ENCODE results near the gene KCTD8. TPM values are rescaled to one million over a fixed set of nuclear protein-coding genes. Genes with fewer than 3 reads are reported as not detected.

The KCTD8 gene
- total RNA-seq, 2 donors from 2014 or later: 0.27 TPM; not detected in 1

DNA sequence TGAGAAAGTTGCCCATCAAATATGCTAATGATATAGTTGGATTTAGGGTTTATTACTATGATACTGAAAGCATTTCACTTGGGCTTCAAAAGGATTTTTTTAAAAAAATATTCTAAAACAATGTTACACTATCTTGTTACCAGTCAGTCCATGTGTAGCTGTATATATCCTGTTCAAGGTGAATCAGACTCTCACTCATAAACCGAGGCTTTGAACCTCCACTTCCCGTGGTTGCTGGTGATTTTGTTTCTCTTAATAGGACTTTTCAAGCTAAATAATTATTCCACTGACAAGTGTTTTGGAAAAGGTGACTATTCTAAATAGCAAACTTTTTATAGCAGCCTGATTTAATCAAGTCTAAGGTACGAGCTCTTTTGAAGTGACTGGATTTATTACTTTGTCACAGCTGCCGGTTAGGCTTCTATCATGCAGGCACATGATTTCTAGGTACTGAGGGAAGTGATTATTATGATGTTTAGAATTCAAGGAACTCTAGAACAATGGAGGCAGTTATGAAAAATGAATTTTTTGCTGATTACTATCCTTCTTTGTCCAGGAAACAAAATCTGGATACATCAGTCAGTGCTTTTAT is 287.7 kb downstream of the KCTD8 start:
- intact Hi-C loops (cut with DNase I): no loop called here
- TF ChIP-seq, protein P1, sequence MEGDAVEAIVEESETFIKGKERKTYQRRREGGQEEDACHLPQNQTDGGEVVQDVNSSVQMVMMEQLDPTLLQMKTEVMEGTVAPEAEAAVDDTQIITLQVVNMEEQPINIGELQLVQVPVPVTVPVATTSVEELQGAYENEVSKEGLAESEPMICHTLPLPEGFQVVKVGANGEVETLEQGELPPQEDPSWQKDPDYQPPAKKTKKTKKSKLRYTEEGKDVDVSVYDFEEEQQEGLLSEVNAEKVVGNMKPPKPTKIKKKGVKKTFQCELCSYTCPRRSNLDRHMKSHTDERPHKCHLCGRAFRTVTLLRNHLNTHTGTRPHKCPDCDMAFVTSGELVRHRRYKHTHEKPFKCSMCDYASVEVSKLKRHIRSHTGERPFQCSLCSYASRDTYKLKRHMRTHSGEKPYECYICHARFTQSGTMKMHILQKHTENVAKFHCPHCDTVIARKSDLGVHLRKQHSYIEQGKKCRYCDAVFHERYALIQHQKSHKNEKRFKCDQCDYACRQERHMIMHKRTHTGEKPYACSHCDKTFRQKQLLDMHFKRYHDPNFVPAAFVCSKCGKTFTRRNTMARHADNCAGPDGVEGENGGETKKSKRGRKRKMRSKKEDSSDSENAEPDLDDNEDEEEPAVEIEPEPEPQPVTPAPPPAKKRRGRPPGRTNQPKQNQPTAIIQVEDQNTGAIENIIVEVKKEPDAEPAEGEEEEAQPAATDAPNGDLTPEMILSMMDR (IDR thresholded peaks at IDR 0.05): no peak
- H3K4me3 ChIP-seq: no peak overlapping the region
- H3K4me1 ChIP-seq: no peaks in the 10 kb centered on the region
- H3K9ac ChIP-seq (ENCODE audit: low read depth in 2 of 2, low read length in 2 of 2): no peak overlapping the region
- no peaks in the 10 kb centered on the region for H3K36me3 ChIP-seq
- no peaks in the 10 kb centered on the region for H3K9me3 ChIP-seq
- DNase-seq: no peak
- H3K27ac ChIP-seq: no peak overlapping the region
- H3K27me3 ChIP-seq: no peaks in the 10 kb centered on the region

DNA sequence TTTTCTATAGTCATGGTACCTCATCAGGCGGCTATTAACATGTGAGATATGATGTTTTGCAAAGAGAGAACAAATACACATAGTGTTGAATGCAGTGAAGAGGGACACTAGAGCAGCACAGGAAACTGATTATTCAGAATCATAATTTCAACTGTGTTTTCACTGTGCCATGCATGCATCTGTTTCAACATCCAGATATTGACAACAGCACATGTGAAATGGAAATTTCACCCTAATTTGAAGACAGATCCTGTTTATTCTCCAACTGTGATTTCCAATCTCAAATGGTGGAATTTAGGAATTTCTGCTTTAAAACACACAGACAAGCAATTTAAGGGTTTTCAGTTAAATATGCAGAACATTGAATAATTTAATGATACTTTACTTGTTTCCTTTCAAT is 288.6 kb downstream of the KCTD8 start:
- DNase-seq: no peak
- Histone ChIP-seq H3K9me3 (no peaks in the 10 kb centered on the region), H3K9ac (ENCODE audit: low read depth in 2 of 2, low read length in 2 of 2) (no peak overlapping the region), H3K4me1 (no peaks in the 10 kb centered on the region), H3K4me3 (no peak overlapping the region), H3K27ac (no peak overlapping the region), H3K36me3 (no peaks in the 10 kb centered on the region), H3K27me3 (no peaks in the 10 kb centered on the region)
- TF ChIP-seq, protein P1 (IDR thresholded peaks at IDR 0.05): no peak
- intact Hi-C loops (cut with DNase I): no loop called here

DNA sequence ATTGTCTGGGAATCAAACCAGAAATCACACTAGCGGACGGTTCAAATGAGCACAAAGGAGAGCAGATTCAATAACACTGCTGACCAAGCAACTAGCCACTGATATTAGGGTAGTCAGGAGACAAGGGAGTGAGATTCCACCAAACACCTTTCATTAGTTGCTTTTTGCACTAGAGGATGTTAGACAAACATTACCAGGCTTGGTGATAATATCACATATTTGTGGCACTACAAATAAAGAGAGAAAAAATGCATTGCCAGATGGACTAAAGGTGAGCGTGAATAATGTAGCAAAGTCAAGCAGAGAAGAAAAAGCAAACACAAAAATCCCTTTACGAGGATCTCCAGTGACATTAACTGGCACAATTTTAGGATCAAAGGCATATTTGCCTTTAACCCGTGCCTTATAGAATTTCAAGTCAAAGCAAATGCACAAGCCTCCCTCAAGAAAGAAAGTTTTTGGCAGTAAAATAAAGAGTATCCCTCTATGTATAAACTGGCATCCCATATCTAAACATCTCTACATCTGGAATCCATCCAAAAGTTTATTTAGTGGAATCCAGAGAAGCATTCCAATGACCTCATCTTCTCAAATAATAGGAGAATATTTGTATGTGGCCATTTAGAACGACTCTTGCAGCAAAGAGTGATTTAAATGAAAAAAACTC is 290.9 kb downstream of the KCTD8 start:
- Histone ChIP-seq H3K4me3 (no peak overlapping the region), H3K27ac (no peak overlapping the region), H3K36me3 (no peaks in the 10 kb centered on the region), H3K9me3 (no peaks in the 10 kb centered on the region), H3K9ac (ENCODE audit: low read depth in 2 of 2, low read length in 2 of 2) (no peak overlapping the region), H3K4me1 (no peaks in the 10 kb centered on the region), H3K27me3 (no peaks in the 10 kb centered on the region)
- TF ChIP-seq, protein P1 (IDR thresholded peaks at IDR 0.05): no peak
- DNase-seq: no peak
- intact Hi-C loops (cut with DNase I): no loop called here

DNA sequence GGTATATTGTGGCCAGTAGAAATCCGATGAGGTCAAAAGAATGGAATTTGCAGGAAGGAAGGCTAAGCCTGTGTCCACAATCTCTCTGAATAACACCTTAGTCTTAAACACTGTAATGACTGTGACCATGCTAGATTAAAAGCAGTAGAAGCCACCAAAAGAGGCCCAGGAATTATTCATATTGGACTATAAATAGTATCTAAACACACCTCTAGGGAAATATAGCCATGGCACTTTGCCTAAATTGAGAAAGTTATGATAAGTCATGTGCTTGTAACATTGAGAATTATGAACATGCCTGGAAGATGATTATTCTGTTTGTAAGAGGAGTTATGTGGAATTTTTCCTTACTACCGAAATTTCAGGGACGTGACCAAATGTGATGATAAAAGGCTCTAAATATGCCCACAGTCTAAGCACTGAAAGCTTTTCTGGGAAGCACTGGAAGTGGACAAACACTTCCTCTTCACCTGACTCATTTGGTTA is 298.5 kb downstream of the KCTD8 start:
- H3K9me3 ChIP-seq: no peaks in the 10 kb centered on the region
- H3K9ac ChIP-seq (ENCODE audit: low read depth in 2 of 2, low read length in 2 of 2): no peak overlapping the region
- H3K36me3 ChIP-seq: no peaks in the 10 kb centered on the region
- no peak overlapping the region for H3K4me3 ChIP-seq
- no peaks in the 10 kb centered on the region for H3K27me3 ChIP-seq
- TF ChIP-seq, protein P1 (IDR thresholded peaks at IDR 0.05): no peak
- intact Hi-C loops (cut with DNase I): no loop called here
- H3K27ac ChIP-seq: no peak overlapping the region
- DNase-seq: no peak
- no peaks in the 10 kb centered on the region for H3K4me1 ChIP-seq

DNA sequence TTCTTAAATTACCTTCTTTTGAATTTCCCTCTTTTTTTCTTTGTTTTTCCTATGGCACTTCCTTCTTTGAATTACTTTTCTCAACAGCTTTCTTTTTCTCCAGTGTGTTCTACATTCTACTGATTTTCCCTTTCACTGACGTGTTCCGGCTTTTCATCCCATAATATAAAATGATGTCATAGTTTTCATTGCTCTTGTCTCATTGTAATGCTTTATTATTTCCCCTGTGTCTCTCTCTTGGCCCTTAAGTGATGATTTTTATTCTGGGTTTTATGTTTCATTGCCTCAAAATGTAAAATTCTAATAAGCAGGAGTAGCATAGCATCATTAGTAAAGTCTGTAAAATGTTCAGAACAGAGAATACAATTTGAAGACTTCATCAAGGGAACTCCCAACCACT is 299.3 kb downstream of the KCTD8 start:
- Histone ChIP-seq H3K27me3 (no peaks in the 10 kb centered on the region), H3K9ac (ENCODE audit: low read depth in 2 of 2, low read length in 2 of 2) (no peak overlapping the region), H3K4me3 (no peak overlapping the region), H3K9me3 (no peaks in the 10 kb centered on the region), H3K4me1 (no peaks in the 10 kb centered on the region), H3K36me3 (no peaks in the 10 kb centered on the region), H3K27ac (no peak overlapping the region)
- no peak for DNase-seq
- intact Hi-C loops (cut with DNase I): no loop called here
- TF ChIP-seq, protein P1 (IDR thresholded peaks at IDR 0.05): no peak

Data from colonic mucosa (tissue), 4 donors.